HG03520 (cell line): Measurements from ENCODE around the gene IL6ST.

Experiments used
- ATAC-seq: cut with Tn5 transposase; IDR thresholded peaks from one replicate; pipeline ENCODE4 v1.9.1; 2021; ENCODE audit warnings: mild to moderate bottlenecking, moderate library complexity; ENCODE audit not compliant: unreplicated experiment

Gene IL6ST

DNA sequence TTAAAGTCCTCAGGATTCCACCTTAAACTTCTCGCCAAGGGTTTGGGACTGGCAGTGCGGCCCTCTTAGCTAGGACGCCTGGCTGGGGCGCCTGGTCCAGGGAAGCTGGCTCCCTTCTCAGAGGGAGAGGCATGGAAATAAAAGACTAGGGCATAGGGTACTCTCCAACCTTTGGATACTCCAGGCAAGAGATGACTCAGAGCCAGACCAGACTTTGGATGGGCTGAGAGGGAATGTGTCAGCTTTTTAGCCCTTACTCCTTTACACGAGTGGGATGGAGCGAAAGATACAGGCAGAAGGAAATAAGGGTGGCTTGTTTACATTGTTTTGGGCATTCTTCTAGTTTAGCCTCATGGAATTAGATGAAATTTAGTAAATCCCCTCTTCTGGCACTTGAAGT lies 95.4 kb downstream of the IL6ST start:
- ATAC-seq: no peak

DNA sequence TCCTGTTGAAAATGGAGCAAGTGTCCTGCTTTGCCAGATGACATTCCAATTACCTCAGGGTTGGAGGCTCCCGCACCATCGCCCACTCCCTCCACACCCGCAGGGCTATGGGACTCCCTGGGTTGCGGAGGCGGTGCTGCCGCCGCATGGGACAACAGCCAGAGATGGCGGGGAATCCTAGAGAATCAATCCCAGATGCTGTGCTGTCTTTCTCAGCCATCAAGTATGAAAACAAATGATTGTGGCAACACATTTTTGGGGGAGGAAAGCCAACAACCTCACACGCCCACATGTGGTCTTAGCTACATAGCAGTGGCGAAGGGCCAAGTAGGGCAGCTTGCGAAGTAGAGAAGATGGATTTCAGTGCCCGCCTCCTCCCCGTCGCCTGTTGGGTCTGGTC lies 96.9 kb downstream of the IL6ST start:
- ATAC-seq: no peak

- ATAC-seq: no peak
Observed at GRCh38 chr5:55897206-55897894, 97.4 kb downstream of the IL6ST start.

DNA sequence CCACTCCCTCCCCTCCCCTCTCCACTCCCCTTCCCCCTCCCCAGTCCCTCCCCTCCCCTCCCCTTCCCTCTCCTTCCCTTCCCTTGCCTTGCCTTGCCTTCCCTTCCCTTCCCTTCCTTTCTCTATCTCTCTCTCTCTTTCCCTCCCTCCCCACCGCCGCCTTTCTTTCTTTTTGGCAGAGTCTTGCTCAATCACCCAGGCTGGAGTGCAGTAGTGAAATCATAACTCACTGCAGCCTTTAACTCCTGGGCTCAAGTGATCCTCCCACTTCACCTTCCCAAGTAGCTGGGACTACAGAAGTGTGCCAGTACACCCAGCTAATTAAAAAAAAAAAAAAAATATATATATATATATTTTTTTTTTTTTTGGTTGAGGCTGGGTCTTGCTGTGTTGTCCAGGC lies 98.1 kb downstream of the IL6ST start:
- ATAC-seq: no peak

- no peak for ATAC-seq
Observed at GRCh38 chr5:55896238-55896637, 98.5 kb downstream of the IL6ST start.

GRCh38 chr5:55895346-55895745 lies 99.4 kb downstream of the IL6ST start:
- no peak for ATAC-seq

DNA sequence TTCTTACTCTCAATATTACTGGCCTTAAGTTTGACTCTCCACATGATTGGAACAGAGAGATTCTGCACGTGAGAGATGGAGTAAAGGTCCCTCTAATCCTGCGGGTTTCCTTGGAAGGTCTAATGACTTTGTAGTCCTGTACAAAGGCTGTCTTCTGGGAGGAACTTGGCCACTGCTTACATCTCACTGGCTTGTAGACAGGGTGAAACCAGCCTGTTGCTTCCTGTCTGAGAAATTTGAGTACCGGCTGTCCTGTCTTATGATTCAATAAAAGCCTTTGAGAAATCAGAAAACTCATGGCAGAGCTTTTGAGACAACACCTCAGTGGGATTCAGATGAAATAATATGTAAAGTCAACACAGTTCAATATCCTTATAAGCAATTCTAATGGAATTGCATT lies 100.6 kb downstream of the IL6ST start:
- no peak for ATAC-seq

DNA sequence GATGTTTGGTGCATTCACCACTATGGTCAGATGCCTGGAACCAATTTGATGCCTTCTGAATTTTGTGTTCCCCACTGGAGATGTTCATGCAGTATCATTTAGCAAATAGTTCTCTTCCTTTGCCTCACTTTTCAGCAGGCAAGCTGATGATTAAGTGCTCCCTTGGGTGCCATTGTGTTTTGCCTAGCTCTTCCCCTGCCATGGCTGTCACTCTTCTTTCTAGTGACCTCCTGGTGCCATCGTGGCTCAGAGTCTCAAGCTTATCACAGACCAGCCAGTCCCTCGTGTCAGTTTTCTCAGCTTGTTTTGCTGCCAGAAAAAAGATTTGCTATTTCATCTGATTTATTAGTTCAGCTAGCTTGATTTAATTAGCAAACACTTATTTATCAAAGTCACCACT lies 102.3 kb downstream of the IL6ST start:
- no peak for ATAC-seq

DNA sequence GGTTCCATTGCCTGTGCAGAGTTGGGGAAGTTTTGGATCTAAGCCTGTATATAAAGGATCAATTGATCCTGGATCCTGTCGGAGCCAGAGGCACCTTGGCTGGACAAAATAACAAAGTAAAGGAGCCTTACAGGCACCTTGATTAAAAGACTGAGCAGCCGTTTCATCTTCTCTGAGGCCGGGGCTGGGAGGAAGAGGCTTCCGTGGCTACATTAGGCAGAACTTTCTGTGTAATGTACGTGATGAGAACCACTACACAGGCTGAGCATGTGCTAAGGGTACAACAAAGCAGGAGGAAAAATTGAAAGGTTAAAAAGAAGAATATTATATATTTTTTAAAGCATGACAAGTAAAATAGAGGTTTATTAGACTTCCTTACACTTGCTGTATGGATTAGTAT lies 106.6 kb downstream of the IL6ST start:
- no peak for ATAC-seq

GRCh38 chr5:55885359-55885758 lies 109.4 kb downstream of the IL6ST start:
- no peak for ATAC-seq
